Natural killer cell (primary cell): ENCODE results near the gene TRPC6. TPM values are rescaled to one million over a fixed set of nuclear protein-coding genes. Genes with fewer than 3 reads are reported as not detected.

Source experiments
- ATAC-seq, 3 donors: fragments of 150-1000 bp in 2 of 3; fragments of 200-7000 bp in 1 of 3; cut with Tn5 transposase; 1 replicate in 1 of 3; 2 replicates in 2 of 3; pipeline ENCODE4 v1.10.0; 2021; ENCODE audit warnings: mild to moderate bottlenecking in 2 of 3, moderate library complexity in 2 of 3
- DNase-seq, 2 donors: peaks; one replicate each; pipeline versions ENCODE4 v3.0.0 to v3.0.0-alpha.2; 2013 to 2021; ENCODE audit warnings: mixed read lengths in 1 of 2
- H3K27ac ChIP-seq: one replicate; pipeline ENCODE4 v1.5.1; 2013; ENCODE audit warnings: mild to moderate bottlenecking, low read length
- H3K27me3 ChIP-seq: one replicate; pipeline ENCODE4 v1.6.1; 2013; ENCODE audit warnings: low read length; ENCODE audit not compliant: control insufficient read depth, insufficient read depth
- H3K36me3 ChIP-seq: one replicate; pipeline ENCODE4 v1.6.1; 2013; ENCODE audit warnings: low read length; ENCODE audit not compliant: control insufficient read depth, insufficient read depth
- H3K4me1 ChIP-seq: one replicate; pipeline ENCODE4 v1.6.1; 2013; ENCODE audit warnings: low read length; ENCODE audit not compliant: control insufficient read depth, insufficient read depth
- H3K4me3 ChIP-seq: one replicate; pipeline ENCODE4 v1.5.1; 2013; ENCODE audit warnings: low read length
- H3K9me3 ChIP-seq: one replicate; pipeline ENCODE4 v1.6.1; 2013; ENCODE audit warnings: low read length; ENCODE audit not compliant: control insufficient read depth, insufficient read depth
- H3K27ac Mint-ChIP-seq, 2 donors: one replicate each; pipeline ENCODE4 v1.8.0; 2022; ENCODE audit warnings: mild to moderate bottlenecking in 2 of 2, mixed read lengths in 2 of 2, moderate library complexity in 1 of 2
- H3K27me3 Mint-ChIP-seq, 2 donors: one replicate each; pipeline ENCODE4 v1.8.0; 2022; ENCODE audit warnings: low read depth in 2 of 2, mixed read lengths in 2 of 2
- H3K36me3 Mint-ChIP-seq: one replicate; pipeline ENCODE4 v1.8.0; 2022; ENCODE audit warnings: mixed read lengths
- H3K4me1 Mint-ChIP-seq, 2 donors: one replicate each; pipeline ENCODE4 v1.8.0; 2022; ENCODE audit warnings: mixed read lengths in 2 of 2
- H3K4me3 Mint-ChIP-seq: one replicate; pipeline ENCODE4 v1.8.0; 2022; ENCODE audit warnings: mild to moderate bottlenecking, moderate library complexity, mixed read lengths
- H3K9me3 Mint-ChIP-seq, 2 donors: one replicate each; pipeline ENCODE4 v1.8.0; 2022; ENCODE audit warnings: mixed read lengths in 2 of 2
- CTCF ChIP-seq: fragments of 200-600 bp; IDR thresholded peaks from one replicate; pipeline ENCODE4 v1.8.0; 2022; ENCODE audit warnings: antibody characterized with exemption
- WGBS: methylation state at CpG from one replicate; pipeline ENCODE4 v1.1.7; 2013; ENCODE audit warnings: missing lambda C conversion rate; ENCODE audit not compliant: insufficient coverage; 5-methylcytosine and 5-hydroxymethylcytosine counted together
- intact Hi-C: fragments of 100-400 bp; cut with micrococcal nuclease; formaldehyde crosslinking; loops from one replicate; pipeline ENCODE4 v1.14.2; 2022
- total RNA-seq, 4 donors: library from RNA; stranded (reverse); fragments of 120-200 nt in 1 of 4; gene quantifications; one replicate each; pipeline versions ENCODE4 v1.2.3 to v1.2.4, GENCODE V29; 2013 to 2022

The TRPC6 gene
- total RNA-seq, 3 donors from 2014 or later (not counting 1 experiment from before 2014, with no cell fraction given) = 0.09 to 0.15 TPM; not detected in 1

GRCh38 chr11:101577461-101577860 is 6.3 kb downstream of the TRPC6 start:
- Mint-ChIP-seq H3K27me3 (peaks cover 0 to 2% of the 10 kb centered on the region in 2 donors), H3K27ac (no peak overlapping the region), H3K36me3 (no peaks in the 10 kb centered on the region), H3K4me1 (no peaks in the 10 kb centered on the region), H3K4me3 (no peak overlapping the region), H3K9me3 (peaks cover 7 to 8% of the 10 kb centered on the region in 2 donors)
- intact Hi-C loops = no loop called here
- WGBS = 83% methylated on average over 6 of the region's 6 CpGs
- DNase-seq (no peak), ATAC-seq (no peak)
- Histone ChIP-seq H3K27me3 (peaks cover 2% of the 10 kb centered on the region), H3K4me3 (no peak overlapping the region), H3K36me3 (no peaks in the 10 kb centered on the region), H3K27ac (no peak overlapping the region), H3K4me1 (no peaks in the 10 kb centered on the region), H3K9me3 (no peaks in the 10 kb centered on the region)
- no peak for TF ChIP-seq CTCF

DNA sequence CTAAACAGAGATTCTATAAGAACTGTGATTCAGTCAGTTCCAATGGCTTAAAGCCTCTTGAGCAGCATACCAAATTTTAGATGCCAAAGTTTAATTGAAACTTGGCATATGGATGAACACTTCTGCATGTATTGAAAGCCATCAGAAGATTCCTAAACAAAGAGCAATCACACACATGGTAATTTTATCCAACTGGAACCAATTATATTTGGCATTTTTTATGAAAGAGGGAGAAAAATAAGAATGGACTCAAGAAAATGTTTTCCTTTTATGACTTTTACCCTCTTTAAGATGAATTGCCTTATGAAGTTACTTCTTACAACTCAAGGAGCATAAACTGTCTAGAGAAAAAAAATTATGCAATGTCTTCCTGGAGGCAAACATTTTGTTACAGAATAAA is 7.4 kb downstream of the TRPC6 start:
- Mint-ChIP-seq H3K4me1 (no peaks in the 10 kb centered on the region), H3K36me3 (no peaks in the 10 kb centered on the region), H3K9me3 (peaks cover 7 to 8% of the 10 kb centered on the region in 2 donors), H3K27me3 (no peaks in the 10 kb centered on the region), H3K27ac (no peak overlapping the region), H3K4me3 (no peak overlapping the region)
- no peak overlapping the region for H3K27ac ChIP-seq
- H3K4me1 ChIP-seq = no peaks in the 10 kb centered on the region
- ATAC-seq = no peak
- intact Hi-C loops = no loop called here
- no peaks in the 10 kb centered on the region for H3K36me3 ChIP-seq
- DNase-seq = no peak
- H3K27me3 ChIP-seq = no peaks in the 10 kb centered on the region
- no peaks in the 10 kb centered on the region for H3K9me3 ChIP-seq
- no peak overlapping the region for H3K4me3 ChIP-seq
- TF ChIP-seq CTCF = no peak

- ATAC-seq (no peak), DNase-seq (no peak)
- no peak overlapping the region for H3K4me3 ChIP-seq
- Mint-ChIP-seq H3K27ac (no peak overlapping the region), H3K4me3 (no peak overlapping the region), H3K4me1 (no peaks in the 10 kb centered on the region), H3K36me3 (no peaks in the 10 kb centered on the region), H3K9me3 (peaks cover 8 to 9% of the 10 kb centered on the region in 2 donors), H3K27me3 (no peaks in the 10 kb centered on the region)
- no peaks in the 10 kb centered on the region for H3K36me3 ChIP-seq
- no peaks in the 10 kb centered on the region for H3K27me3 ChIP-seq
- no peaks in the 10 kb centered on the region for H3K9me3 ChIP-seq
- no peaks in the 10 kb centered on the region for H3K4me1 ChIP-seq
- intact Hi-C loops = no loop called here
- TF ChIP-seq CTCF = no peak
- no peak overlapping the region for H3K27ac ChIP-seq
- 73% methylated on average over 1 of the region's 1 CpG for WGBS
Observed at GRCh38 chr11:101574886-101575285, 8.9 kb downstream of the TRPC6 start.

DNA sequence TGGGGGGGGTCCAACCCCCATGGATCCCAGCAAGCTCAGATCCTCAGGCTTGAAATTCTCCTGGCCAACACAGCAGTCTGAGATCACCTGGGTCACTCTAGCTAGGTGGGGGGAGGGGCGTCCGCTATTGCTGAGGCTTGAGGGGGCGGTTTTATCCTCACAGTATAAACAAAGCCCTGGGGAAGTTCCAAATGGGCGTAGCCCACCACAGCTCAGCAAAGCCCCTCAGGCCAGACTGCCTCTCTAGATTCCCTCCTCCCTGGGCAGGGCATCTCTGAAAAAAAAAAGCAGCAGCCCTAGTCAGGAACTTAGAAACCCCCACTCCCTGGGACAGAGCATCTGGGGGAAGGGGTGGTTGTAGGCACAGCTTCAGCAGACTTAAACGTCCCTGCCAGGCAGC is 16.7 kb downstream of the TRPC6 start:
- no peaks in the 10 kb centered on the region for H3K4me1 ChIP-seq
- ATAC-seq = no peak
- no peaks in the 10 kb centered on the region for H3K36me3 ChIP-seq
- H3K4me3 ChIP-seq = no peak overlapping the region
- Mint-ChIP-seq H3K27ac (no peak overlapping the region), H3K36me3 (no peaks in the 10 kb centered on the region), H3K27me3 (no peaks in the 10 kb centered on the region), H3K4me3 (no peak overlapping the region), H3K4me1 (no peaks in the 10 kb centered on the region), H3K9me3 (peaks cover 10 to 14% of the 10 kb centered on the region in 2 donors)
- no peaks in the 10 kb centered on the region for H3K27me3 ChIP-seq
- H3K27ac ChIP-seq = no peak overlapping the region
- DNase-seq = no peak
- TF ChIP-seq CTCF = no peak
- 73% methylated on average over 4 of the region's 5 CpGs for WGBS
- intact Hi-C loops = no loop called here
- peaks cover 12% of the 10 kb centered on the region for H3K9me3 ChIP-seq
